Testis (tissue), 3 donors: ENCODE measurements around the gene MYO7A. TPM values are rescaled to one million over a fixed set of nuclear protein-coding genes. Genes with fewer than 3 reads are reported as not detected.

Experiments used
- DNase-seq: peaks from one replicate; pipeline ENCODE4 v3.0.0-alpha.2; 2019
- H3K27ac ChIP-seq, 2 donors: fragments of 200-600 bp; sonication (generic); one replicate each; pipeline ENCODE4 v1.5.1; 2019
- H3K27me3 ChIP-seq: fragments of 200-600 bp; sonication (generic); one replicate; pipeline ENCODE4 v1.5.1; 2019
- H3K36me3 ChIP-seq: fragments of 200-600 bp; sonication (generic); one replicate; pipeline ENCODE4 v1.5.1; 2017; ENCODE audit warnings: low read depth; ENCODE audit errors: missing control alignments
- H3K4me1 ChIP-seq: fragments of 200-600 bp; sonication (generic); one replicate; pipeline ENCODE4 v1.5.1; 2019
- H3K4me3 ChIP-seq, 2 donors: fragments of 200-600 bp; sonication (generic); one replicate each; pipeline ENCODE4 v1.5.1; 2017 to 2019
- H3K9me3 ChIP-seq: fragments of 200-600 bp; sonication (generic); one replicate; pipeline ENCODE4 v1.5.1; 2017
- CTCF ChIP-seq, 3 experiments: fragments of 450-650 bp in 2 of 3; fragments of 200-600 bp in 1 of 3; sonication (generic) in 1 of 3; IDR thresholded peaks; one replicate each; pipeline ENCODE4 v1.5.1; 2016 to 2019; ENCODE audit warnings: antibody characterized with exemption in 3 of 3, mild to moderate bottlenecking in 2 of 3, moderate library complexity in 1 of 3
- POLR2A ChIP-seq: fragments of 450-650 bp; IDR thresholded peaks from one replicate; pipeline ENCODE4 v1.6.1; 2017; ENCODE audit warnings: antibody characterized with exemption, mild to moderate bottlenecking, moderate library complexity
- WGBS, 2 donors: methylation state at CpG; one replicate each; pipeline ENCODE4 v1.1.5; 2018; 5-methylcytosine and 5-hydroxymethylcytosine counted together
- intact Hi-C: fragments of 100-400 bp; cut with DNase I; formaldehyde crosslinking; loops from one replicate; pipeline ENCODE4 v1.15.1; 2023; ENCODE audit warnings: low total_unique reads
- polyA plus RNA-seq: library from polyadenylated mRNA; stranded (reverse); fragments of 350-450 nt; fragmentation: Illumina TruSeq; extraction: RNeasy Lipid Tissue Mini Kit (QIAGEN cat#74804); gene quantifications from one replicate; pipeline ENCODE4 v1.2.3, GENCODE V29; 2014; ENCODE audit warnings: low read depth, low replicate concordance; ENCODE audit not compliant: insufficient read depth
- total RNA-seq, 2 donors: library from RNA; depleted of rRNA; stranded (reverse); fragments of >200 nt; gene quantifications; one replicate each; pipeline ENCODE4 v1.2.3, GENCODE V29; 2016

Gene MYO7A
- total and polyA plus RNA-seq, 3 donors from 2014 or later, result 40.1 to 239 (median 161) TPM

- TF ChIP-seq POLR2A (no peak), CTCF (IDR thresholded peaks at IDR 0.05) (no peak)
- intact Hi-C loops, result loop anchor here (5.0 kb wide), 1 partner anchor 42 kb away; no protein-coding TSS in a partner anchor
- 81 to 100% methylated on average over 1 to 3 of the region's 3 CpGs for WGBS, 2 donors
- Histone ChIP-seq H3K36me3 (no peaks in the 10 kb centered on the region), H3K4me3 (no peak overlapping the region), H3K27me3 (no peaks in the 10 kb centered on the region), H3K27ac (no peak overlapping the region), H3K4me1 (peaks cover 56% of the 10 kb centered on the region), H3K9me3 (no peaks in the 10 kb centered on the region)
- DNase-seq, result no peak
Measured at GRCh38 chr11:77089004-77089545, 39.0 kb upstream of the MYO7A start.

GRCh38 chr11:77090046-77090372 is 38.0 kb upstream of the MYO7A start:
- no peaks in the 10 kb centered on the region for H3K9me3 ChIP-seq
- WGBS, 2 donors, result 78 to 100% methylated on average over 1 to 4 of the region's 4 CpGs
- peaks cover 46% of the 10 kb centered on the region for H3K4me1 ChIP-seq
- intact Hi-C loops, result no loop called here
- no peaks in the 10 kb centered on the region for H3K36me3 ChIP-seq
- H3K27ac ChIP-seq, result no peak overlapping the region
- H3K27me3 ChIP-seq, result no peaks in the 10 kb centered on the region
- TF ChIP-seq CTCF (IDR thresholded peaks at IDR 0.05), result no peak
- no peak for TF ChIP-seq POLR2A
- no peak for DNase-seq
- no peak overlapping the region for H3K4me3 ChIP-seq

GRCh38 chr11:77090373-77091111 is 37.5 kb upstream of the MYO7A start:
- intact Hi-C loops, result no loop called here
- no peak overlapping the region for H3K27ac ChIP-seq
- no peaks in the 10 kb centered on the region for H3K9me3 ChIP-seq
- no peak for DNase-seq
- peaks cover 46% of the 10 kb centered on the region for H3K4me1 ChIP-seq
- 69 to 76% methylated on average over 8 to 13 of the region's 13 CpGs for WGBS, 2 donors
- H3K27me3 ChIP-seq, result no peaks in the 10 kb centered on the region
- no peak for TF ChIP-seq CTCF (IDR thresholded peaks at IDR 0.05)
- no peak for TF ChIP-seq POLR2A
- no peaks in the 10 kb centered on the region for H3K36me3 ChIP-seq
- no peak overlapping the region for H3K4me3 ChIP-seq

GRCh38 chr11:77091146-77091940 is 36.7 kb upstream of the MYO7A start:
- TF ChIP-seq CTCF (IDR thresholded peaks at IDR 0.05) (peak; percentile 84 to 94 (median 91)), POLR2A (no peak)
- intact Hi-C loops, result no loop called here
- WGBS, 2 donors, result 40 to 44% methylated on average over 1 to 9 of the region's 9 CpGs
- Histone ChIP-seq H3K27ac (no peak overlapping the region), H3K9me3 (no peaks in the 10 kb centered on the region), H3K27me3 (no peaks in the 10 kb centered on the region), H3K4me1 (peaks cover 39% of the 10 kb centered on the region), H3K36me3 (no peaks in the 10 kb centered on the region), H3K4me3 (no peak overlapping the region)
- DNase-seq, result peak; percentile 87
